ENCODE measurements around the gene PCNX2. TPM values are rescaled to one million over a fixed set of nuclear protein-coding genes. Genes with fewer than 3 reads are reported as not detected.

PCNX2 gene
- total RNA-seq, 1 experiment from 2014 or later: 15.3 TPM

- intact Hi-C loops (cut with micrococcal nuclease): no loop called here
- H3K27ac ChIP-seq (ENCODE audit: low read depth, low read length): no peak overlapping the region
- ChIA-PET POLR2A (no interaction called here), RAD21 (ENCODE audit: low non-redundant PET in 1 of 2, low total read pairs in 2 of 2, uncharacterized antibody in 2 of 2, unreplicated experiment in 2 of 2) (no interaction called here), CTCF (no interaction called here)
- TF ChIP-seq EZH2 (IDR thresholded peaks at IDR 0.05): no peak
- TF ChIP-seq SIN3A (IDR thresholded peaks at IDR 0.05; ENCODE audit: low read depth): no peak
- TF ChIP-seq, protein P1, sequence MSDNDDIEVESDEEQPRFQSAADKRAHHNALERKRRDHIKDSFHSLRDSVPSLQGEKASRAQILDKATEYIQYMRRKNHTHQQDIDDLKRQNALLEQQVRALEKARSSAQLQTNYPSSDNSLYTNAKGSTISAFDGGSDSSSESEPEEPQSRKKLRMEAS (IDR thresholded peaks at IDR 0.05): no peak
- TF ChIP-seq YY1 (IDR thresholded peaks at IDR 0.05; ENCODE audit: extremely low read depth, insufficient replicate concordance, low read depth, low read length): no peak
- TF ChIP-seq, protein P2, sequence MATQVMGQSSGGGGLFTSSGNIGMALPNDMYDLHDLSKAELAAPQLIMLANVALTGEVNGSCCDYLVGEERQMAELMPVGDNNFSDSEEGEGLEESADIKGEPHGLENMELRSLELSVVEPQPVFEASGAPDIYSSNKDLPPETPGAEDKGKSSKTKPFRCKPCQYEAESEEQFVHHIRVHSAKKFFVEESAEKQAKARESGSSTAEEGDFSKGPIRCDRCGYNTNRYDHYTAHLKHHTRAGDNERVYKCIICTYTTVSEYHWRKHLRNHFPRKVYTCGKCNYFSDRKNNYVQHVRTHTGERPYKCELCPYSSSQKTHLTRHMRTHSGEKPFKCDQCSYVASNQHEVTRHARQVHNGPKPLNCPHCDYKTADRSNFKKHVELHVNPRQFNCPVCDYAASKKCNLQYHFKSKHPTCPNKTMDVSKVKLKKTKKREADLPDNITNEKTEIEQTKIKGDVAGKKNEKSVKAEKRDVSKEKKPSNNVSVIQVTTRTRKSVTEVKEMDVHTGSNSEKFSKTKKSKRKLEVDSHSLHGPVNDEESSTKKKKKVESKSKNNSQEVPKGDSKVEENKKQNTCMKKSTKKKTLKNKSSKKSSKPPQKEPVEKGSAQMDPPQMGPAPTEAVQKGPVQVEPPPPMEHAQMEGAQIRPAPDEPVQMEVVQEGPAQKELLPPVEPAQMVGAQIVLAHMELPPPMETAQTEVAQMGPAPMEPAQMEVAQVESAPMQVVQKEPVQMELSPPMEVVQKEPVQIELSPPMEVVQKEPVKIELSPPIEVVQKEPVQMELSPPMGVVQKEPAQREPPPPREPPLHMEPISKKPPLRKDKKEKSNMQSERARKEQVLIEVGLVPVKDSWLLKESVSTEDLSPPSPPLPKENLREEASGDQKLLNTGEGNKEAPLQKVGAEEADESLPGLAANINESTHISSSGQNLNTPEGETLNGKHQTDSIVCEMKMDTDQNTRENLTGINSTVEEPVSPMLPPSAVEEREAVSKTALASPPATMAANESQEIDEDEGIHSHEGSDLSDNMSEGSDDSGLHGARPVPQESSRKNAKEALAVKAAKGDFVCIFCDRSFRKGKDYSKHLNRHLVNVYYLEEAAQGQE (IDR thresholded peaks at IDR 0.05; ENCODE audit: low read depth): no peak
- TF ChIP-seq, protein P3, sequence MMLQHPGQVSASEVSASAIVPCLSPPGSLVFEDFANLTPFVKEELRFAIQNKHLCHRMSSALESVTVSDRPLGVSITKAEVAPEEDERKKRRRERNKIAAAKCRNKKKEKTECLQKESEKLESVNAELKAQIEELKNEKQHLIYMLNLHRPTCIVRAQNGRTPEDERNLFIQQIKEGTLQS (IDR thresholded peaks at IDR 0.05): no peak
- no peak for TF ChIP-seq ELF1 (IDR thresholded peaks at IDR 0.05; ENCODE audit: borderline replicate concordance, low read depth)
- TF ChIP-seq CTCF (IDR thresholded peaks at IDR 0.05 in 2 of 3, conservative IDR thresholded peaks at IDR 0.05 in 1 of 3; ENCODE audit: borderline replicate concordance in 1 of 3, insufficient read depth in 1 of 3, low read depth in 2 of 3, low read length in 2 of 3): no peak
- TF ChIP-seq POLR2AphosphoS5 (IDR thresholded peaks at IDR 0.05; ENCODE audit: low read depth, low read length): no peak
- TF ChIP-seq ZFX (IDR thresholded peaks at IDR 0.05): no peak
- no peak for TF ChIP-seq ZNF274 (IDR thresholded peaks at IDR 0.05; ENCODE audit: low read depth, low read length)
- TF ChIP-seq EGR1 (IDR thresholded peaks at IDR 0.05; ENCODE audit: low read depth): no peak
- TF ChIP-seq POLR2A (IDR thresholded peaks at IDR 0.05; ENCODE audit: borderline replicate concordance, extremely low read depth, insufficient read depth, insufficient read length): no peak
- no peak for TF ChIP-seq RAD21 (IDR thresholded peaks at IDR 0.05; ENCODE audit: low read depth)
- no peak for TF ChIP-seq CEBPB (IDR thresholded peaks at IDR 0.05; ENCODE audit: low read depth)
- no peaks in the 10 kb centered on the region for H3K27me3 ChIP-seq (ENCODE audit: insufficient read depth, low read length)
- no TSS peak for BruUV-seq (replicated peaks)
- no peaks in the 10 kb centered on the region for H3K9me3 ChIP-seq (ENCODE audit: control insufficient read depth in 1 of 2, insufficient read depth in 1 of 2, low read depth in 1 of 2, low read length in 2 of 2)
- no peaks in the 10 kb centered on the region for H3K36me3 ChIP-seq (ENCODE audit: control insufficient read depth in 1 of 2, insufficient read depth in 2 of 2, low read length in 2 of 2)
- no peak for ATAC-seq
- no peaks in the 10 kb centered on the region for H3K79me2 ChIP-seq (ENCODE audit: insufficient read depth, low read length)
- no peaks in the 10 kb centered on the region for H4K20me1 ChIP-seq (ENCODE audit: insufficient read depth)
- DNase-seq (ENCODE audit: low read depth, low spot score): no peak
- no peaks in the 10 kb centered on the region for H3K9me2 ChIP-seq (ENCODE audit: insufficient read depth)
- H3K4me2 ChIP-seq (ENCODE audit: low read length): no peak overlapping the region
- H3K4me1 ChIP-seq (ENCODE audit: control insufficient read depth in 1 of 2, insufficient read depth in 2 of 2, low read length in 2 of 2): peaks cover 0 to 10% of the 10 kb centered on the region in 2 experiments; a peak in 1 of 4 replicates
- no peak overlapping the region for H3K4me3 ChIP-seq (replicated peaks in 1 of 2; ENCODE audit: low read depth in 1 of 2, low read length in 2 of 2)
- no peak overlapping the region for H3K9ac ChIP-seq (ENCODE audit: low read length)
- H2AFZ ChIP-seq (ENCODE audit: low read depth, low read length, poor library complexity, severe bottlenecking): no peak overlapping the region
These were observed 107.5 kb downstream of the PCNX2 start for GRCh38 chr1:233188061-233188460.

All from HCT116 (cell line).